GM19238 (cell line): Measurements from ENCODE around the gene ZYG11A.
A peak's percentile ranks its signal among the peaks of the same experiment; 100 is the strongest.
"Not testable (repeated sequence)": the region's sequence is repeated elsewhere in the genome, so short reads cannot be mapped to it uniquely, and the experiment has no call there.

ENCODE experiments used
- DNase-seq: peaks from one replicate; pipeline ENCODE4 v3.0.0; 2011; ENCODE audit warnings: low spot score; ENCODE audit not compliant: insufficient read length

ZYG11A gene

GRCh38 chr1:52842643-52843310, at the start of gene ZYG11A:
Gene ZYG11A, plus strand, starts transcription at chr1:52842760. Its CDS starts 124 bp downstream, at chr1:52842884.
- peak; percentile 69 for DNase-seq

GRCh38 chr1:52793717-52794116, 48.8 kb upstream of the ZYG11A start:
- DNase-seq: not testable (repeated sequence)

- DNase-seq: no peak
Measured at GRCh38 chr1:52795464-52795863, 47.1 kb upstream of the ZYG11A start.

GRCh38 chr1:52798331-52798730, 44.2 kb upstream of the ZYG11A start:
- no peak for DNase-seq

GRCh38 chr1:52801011-52801410, 41.5 kb upstream of the ZYG11A start:
- DNase-seq: no peak

- DNase-seq: not testable (repeated sequence)
Measured at GRCh38 chr1:52804083-52804482, 38.5 kb upstream of the ZYG11A start.

GRCh38 chr1:52814465-52814864, 28.1 kb upstream of the ZYG11A start:
- no peak for DNase-seq

GRCh38 chr1:52820830-52821229, 21.7 kb upstream of the ZYG11A start:
- DNase-seq: not testable (repeated sequence)

- DNase-seq: no peak
Measured at GRCh38 chr1:52825868-52826267, 16.7 kb upstream of the ZYG11A start.

- DNase-seq: no peak
Measured at GRCh38 chr1:52834798-52835197, 7.8 kb upstream of the ZYG11A start.

- DNase-seq: no peak
Measured at GRCh38 chr1:52836035-52836434, 6.5 kb upstream of the ZYG11A start.

GRCh38 chr1:52839175-52839574, 3.4 kb upstream of the ZYG11A start:
- DNase-seq: not testable (repeated sequence)

GRCh38 chr1:52845119-52845518, 2.6 kb downstream of the ZYG11A start:
- not testable (repeated sequence) for DNase-seq

GRCh38 chr1:52848423-52848822, 5.9 kb downstream of the ZYG11A start:
- DNase-seq: no peak

GRCh38 chr1:52850951-52851350, 8.4 kb downstream of the ZYG11A start:
- DNase-seq: no peak

GRCh38 chr1:52852854-52853253, 10.3 kb downstream of the ZYG11A start:
- no peak for DNase-seq

- no peak for DNase-seq
Measured at GRCh38 chr1:52855584-52855983, 13.0 kb downstream of the ZYG11A start.

GRCh38 chr1:52856026-52856425, 13.5 kb downstream of the ZYG11A start:
- DNase-seq: no peak

GRCh38 chr1:52857443-52857842, 14.9 kb downstream of the ZYG11A start:
- DNase-seq: no peak

- DNase-seq: no peak
Measured at GRCh38 chr1:52862666-52863458, 20.3 kb downstream of the ZYG11A start.

- DNase-seq: peak; percentile 37
Measured at GRCh38 chr1:52867087-52867863, 24.7 kb downstream of the ZYG11A start.

GRCh38 chr1:52869727-52870126, 27.2 kb downstream of the ZYG11A start:
- not testable (repeated sequence) for DNase-seq
